ENCODE data around the gene HDAC4. TPM values are rescaled to one million over a fixed set of nuclear protein-coding genes. Genes with fewer than 3 reads are reported as not detected.

Gene HDAC4
- total and polyA plus RNA-seq, 2 of the 8 experiments (the other 6 are each of a cell fraction or from before 2014, with no cell fraction given): 15.4 to 31.5 TPM

DNA sequence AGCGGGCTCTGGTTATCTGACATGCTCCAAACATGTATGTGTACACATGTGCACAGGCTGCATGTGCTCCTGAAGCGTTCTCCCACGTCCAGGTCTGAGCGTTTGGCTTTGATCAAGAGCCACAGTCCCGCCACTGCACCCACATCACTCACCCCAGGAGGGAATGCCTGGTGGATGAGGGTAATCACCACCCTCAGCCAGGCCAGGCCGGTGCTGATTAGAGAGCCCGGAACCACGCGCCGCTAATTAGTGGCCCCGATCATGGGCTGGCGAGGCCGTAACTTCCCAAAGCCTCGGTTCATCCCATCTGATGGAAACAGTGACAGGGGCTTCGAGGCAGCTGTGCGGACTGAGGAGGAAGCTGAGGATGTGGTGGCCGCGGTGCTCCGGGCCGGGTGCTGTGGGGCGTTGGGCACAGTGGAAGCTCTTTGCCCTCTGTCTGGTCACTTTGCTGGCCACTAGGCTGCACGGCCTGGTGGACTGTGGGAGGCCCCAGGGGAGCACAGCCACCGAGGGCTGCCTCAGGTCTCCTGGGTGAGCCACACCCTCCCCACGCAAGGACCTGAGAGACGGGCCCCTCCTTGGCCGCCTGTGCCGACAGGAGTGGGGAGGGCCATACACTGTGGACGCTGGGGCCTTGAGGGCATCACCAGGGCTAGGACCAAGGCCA lies 333.5 kb downstream of the HDAC4 start (continued):
- TF ChIP-seq EP300 (IDR thresholded peaks at IDR 0.05; ENCODE audit: borderline replicate concordance in 1 of 2, low read depth in 2 of 2, low read length in 2 of 2) (no peak), SIRT6 (IDR thresholded peaks at IDR 0.05; ENCODE audit: low read length) (no peak), RBBP5 (IDR thresholded peaks at IDR 0.05; ENCODE audit: borderline replicate concordance, low read depth, low read length) (no peak), KDM5A (IDR thresholded peaks at IDR 0.05; ENCODE audit: low read length) (no peak)

All from H1 (cell line).